A673 (cell line): ENCODE results near the gene MYLIP.

Experiments used
- CTCF ChIP-seq: fragments of 300-800, 200-600 bp; sonication (generic); conservative IDR thresholded peaks from 2 replicates; pipeline ENCODE4 v1.5.1; 2017; ENCODE audit warnings: low read depth, mild to moderate bottlenecking, antibody characterized with exemption, low read length, moderate library complexity, mixed read lengths
- EZH2 ChIP-seq: fragments of 200-600 bp; sonication (generic); IDR thresholded peaks from 2 replicates; pipeline ENCODE4 v1.6.1; 2017; ENCODE audit warnings: borderline replicate concordance, low read depth, mild to moderate bottlenecking, mixed read lengths, antibody characterized with exemption, low read length; ENCODE audit not compliant: poor library complexity, severe bottlenecking

- TF ChIP-seq CTCF (no peak), EZH2 (no peak)
These were observed 7.2 kb downstream of the MYLIP start for GRCh38 chr6:16136091-16136490.
